ENCODE measurements around the gene ARHGAP28.

GRCh38 chr18:6796511-6796910 lies 67.0 kb downstream of the ARHGAP28 start:
- TF ChIP-seq CTCF (conservative IDR thresholded peaks at IDR 0.05), result no peak
- no peak for TF ChIP-seq ZFX (IDR thresholded peaks at IDR 0.05)

All from C4-2B (cell line).